Hematopoietic multipotent progenitor cell treated with erythropoietin and hydrocortisone succinate and interleukin-3 and kit ligand, for 8 days (in vitro differentiated cells): ENCODE data around the gene FUT2.
"Not testable (repeated sequence)": the region's sequence is repeated elsewhere in the genome, so short reads cannot be mapped to it uniquely, and the experiment has no call there.

ENCODE experiments used
- DNase-seq: peaks from one replicate; pipeline ENCODE4 v3.0.0-alpha.2; 2015

The FUT2 gene

GRCh38 chr19:48671446-48671995, 24.2 kb upstream of the FUT2 start:
- DNase-seq: no peak

GRCh38 chr19:48672994-48673393, 22.8 kb upstream of the FUT2 start, which contains the start of gene NTN5:
Gene NTN5 (minus strand): TSS chr19:48673017. CDS start chr19:48670986, 2,031 bp downstream.
- DNase-seq: no peak

- DNase-seq: no peak
Measured at GRCh38 chr19:48673436-48674100, 22.2 kb upstream of the FUT2 start.

GRCh38 chr19:48674216-48674809, 21.5 kb upstream of the FUT2 start:
- DNase-seq: no peak

- peak; percentile 88 for DNase-seq
Measured at GRCh38 chr19:48674921-48675824, 20.6 kb upstream of the FUT2 start.

- DNase-seq: no peak
Measured at GRCh38 chr19:48676487-48676886, 19.3 kb upstream of the FUT2 start.

- no peak for DNase-seq
Measured at GRCh38 chr19:48676887-48677286, 18.9 kb upstream of the FUT2 start.

- DNase-seq: peak; percentile 75
Measured at GRCh38 chr19:48678201-48678600, 17.6 kb upstream of the FUT2 start.

- not testable (repeated sequence) for DNase-seq
Measured at GRCh38 chr19:48680006-48680405, 15.8 kb upstream of the FUT2 start.

GRCh38 chr19:48680436-48681126, 15.2 kb upstream of the FUT2 start:
- DNase-seq: no peak

GRCh38 chr19:48681127-48681470, 14.7 kb upstream of the FUT2 start:
- DNase-seq: peak; percentile 88

GRCh38 chr19:48683349-48683748, 12.4 kb upstream of the FUT2 start:
- DNase-seq: peak; percentile 62

- DNase-seq: no peak
Measured at GRCh38 chr19:48685583-48685982, 10.2 kb upstream of the FUT2 start.

GRCh38 chr19:48686088-48686487, 9.7 kb upstream of the FUT2 start:
- DNase-seq: no peak

- DNase-seq: not testable (repeated sequence)
Measured at GRCh38 chr19:48686637-48687036, 9.1 kb upstream of the FUT2 start.

- DNase-seq: no peak
Measured at GRCh38 chr19:48687776-48688175, 8.0 kb upstream of the FUT2 start.

- no peak for DNase-seq
Measured at GRCh38 chr19:48689449-48689848, 6.3 kb upstream of the FUT2 start.

GRCh38 chr19:48693629-48694028, 2.1 kb upstream of the FUT2 start:
- not testable (repeated sequence) for DNase-seq

GRCh38 chr19:48696353-48697010, 711 bp downstream of the FUT2 start:
- DNase-seq: no peak

- DNase-seq: peak; percentile 92
Measured at GRCh38 chr19:48698046-48698445, 2.3 kb downstream of the FUT2 start.

GRCh38 chr19:48702701-48703100, 6.9 kb downstream of the FUT2 start:
- no peak for DNase-seq

- no peak for DNase-seq
Measured at GRCh38 chr19:48703316-48703715, 7.5 kb downstream of the FUT2 start.
